ENCODE results near the gene BRD7. TPM values are rescaled to one million over a fixed set of nuclear protein-coding genes. Genes with fewer than 3 reads are reported as not detected.

BRD7 gene
- total and polyA plus RNA-seq, 2 donors (not counting 1 experiment from before 2014, with no cell fraction given) = 29.8 to 64.5 TPM

DNA sequence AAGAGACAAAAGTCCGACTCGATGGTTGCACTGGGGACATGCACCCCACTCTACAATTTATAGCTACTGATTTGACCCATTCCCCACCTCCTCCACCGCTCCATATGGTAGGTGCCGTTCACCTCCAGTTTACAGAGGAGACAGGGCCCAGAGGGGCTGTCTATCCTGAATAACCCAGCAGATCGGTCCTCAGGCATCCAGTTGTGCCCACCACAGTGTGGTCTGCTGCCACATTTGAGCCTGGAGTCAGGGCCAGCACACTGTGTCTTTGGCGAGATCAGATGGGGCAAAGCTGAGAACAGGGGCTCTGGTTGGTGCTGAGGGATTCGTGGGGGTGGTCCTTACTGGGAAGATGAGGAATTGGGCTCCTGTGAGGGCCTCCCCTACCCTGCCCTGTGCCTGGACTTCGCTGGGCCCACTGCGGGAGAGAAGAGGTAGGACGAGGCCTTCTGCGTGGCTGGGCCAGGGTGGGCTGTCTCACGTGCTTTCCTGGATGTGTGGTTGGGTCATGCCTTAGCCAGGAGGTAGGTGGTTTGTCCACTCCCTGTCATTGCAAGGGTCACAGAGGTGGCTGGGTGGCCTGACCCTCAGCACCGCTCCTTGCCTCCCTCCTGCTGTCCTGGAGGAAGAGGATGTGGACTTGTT is 99.6 kb downstream of the BRD7 start:
- Histone ChIP-seq H3K36me3 (replicated peaks in 1 of 2; ENCODE audit: control extremely low read depth in 1 of 2, control insufficient read depth in 1 of 2, extremely low read depth in 1 of 2, insufficient read depth in 2 of 2, low read length in 1 of 2) (no peaks in the 10 kb centered on the region), H3K4me1 (ENCODE audit: control insufficient read depth in 2 of 2, insufficient read depth in 2 of 2, low read length in 2 of 2) (peaks cover 55 to 65% of the 10 kb centered on the region in 2 donors), H3K9ac (ENCODE audit: low read length) (no peak overlapping the region), H3K27ac (ENCODE audit: low read length in 2 of 2) (no peak overlapping the region), H3K27me3 (replicated peaks in 1 of 4; ENCODE audit: control extremely low read depth in 1 of 4, control insufficient read depth in 3 of 4, insufficient read depth in 4 of 4, low read length in 3 of 4) (no peaks in the 10 kb centered on the region), H3K79me2 (ENCODE audit: control insufficient read depth, insufficient read depth, low read length) (peaks cover 48% of the 10 kb centered on the region), H3K9me3 (ENCODE audit: control extremely low read depth in 1 of 3, control insufficient read depth in 2 of 3, insufficient read depth in 1 of 3, low read length in 2 of 3) (no peaks in the 10 kb centered on the region), H4K20me1 (ENCODE audit: control insufficient read depth, insufficient read depth, low read length, poor library complexity, severe bottlenecking) (no peaks in the 10 kb centered on the region), H3K4me2 (replicated peaks; ENCODE audit: low read depth, low read length, poor library complexity, severe bottlenecking) (no peak overlapping the region), H2AFZ (ENCODE audit: insufficient read depth, low read depth, low read length, poor library complexity, severe bottlenecking) (no peak overlapping the region), H3K4me3 (ENCODE audit: control extremely low read depth in 1 of 5, extremely low read depth in 1 of 5, insufficient read depth in 1 of 5, low read depth in 2 of 5, low read length in 4 of 5) (no peak overlapping the region)
- Mint-ChIP-seq H3K9me3 (ENCODE audit: insufficient read depth) (no peaks in the 10 kb centered on the region), H3K27me3 (no peaks in the 10 kb centered on the region), H3K4me3 (peak overlapping the region; percentile 13), H3K27ac (peak overlapping the region; percentile 79), H3K4me1 (peaks cover 77% of the 10 kb centered on the region)
- ChIA-PET POLR2A (interaction anchor here (1.8 kb wide), 1 partner anchor 13 kb away, joined by 6 read pairs; no protein-coding TSS in a partner anchor), CTCF (interaction anchor here (0.7 to 8.5 kb wide), 6 partner anchors 11 to 86 kb away, joined by 3 to 46 read pairs (median 4); no protein-coding TSS in a partner anchor)
- no peak for TF ChIP-seq EZH2 (IDR thresholded peaks at IDR 0.05; ENCODE audit: borderline replicate concordance, insufficient read depth, low read depth, low read length, poor library complexity, severe bottlenecking)
- TF ChIP-seq, protein P1, sequence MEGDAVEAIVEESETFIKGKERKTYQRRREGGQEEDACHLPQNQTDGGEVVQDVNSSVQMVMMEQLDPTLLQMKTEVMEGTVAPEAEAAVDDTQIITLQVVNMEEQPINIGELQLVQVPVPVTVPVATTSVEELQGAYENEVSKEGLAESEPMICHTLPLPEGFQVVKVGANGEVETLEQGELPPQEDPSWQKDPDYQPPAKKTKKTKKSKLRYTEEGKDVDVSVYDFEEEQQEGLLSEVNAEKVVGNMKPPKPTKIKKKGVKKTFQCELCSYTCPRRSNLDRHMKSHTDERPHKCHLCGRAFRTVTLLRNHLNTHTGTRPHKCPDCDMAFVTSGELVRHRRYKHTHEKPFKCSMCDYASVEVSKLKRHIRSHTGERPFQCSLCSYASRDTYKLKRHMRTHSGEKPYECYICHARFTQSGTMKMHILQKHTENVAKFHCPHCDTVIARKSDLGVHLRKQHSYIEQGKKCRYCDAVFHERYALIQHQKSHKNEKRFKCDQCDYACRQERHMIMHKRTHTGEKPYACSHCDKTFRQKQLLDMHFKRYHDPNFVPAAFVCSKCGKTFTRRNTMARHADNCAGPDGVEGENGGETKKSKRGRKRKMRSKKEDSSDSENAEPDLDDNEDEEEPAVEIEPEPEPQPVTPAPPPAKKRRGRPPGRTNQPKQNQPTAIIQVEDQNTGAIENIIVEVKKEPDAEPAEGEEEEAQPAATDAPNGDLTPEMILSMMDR (IDR thresholded peaks at IDR 0.05) = no peak
- ATAC-seq (ENCODE audit: low read depth) = no peak
- intact Hi-C loops (cut with micrococcal nuclease) = loop anchor here (5.0 kb wide), 2 partner anchors 48 to 117 kb away; partner anchors contain the start of gene TENT4B
- DNase-seq = no peak
- WGBS (ENCODE audit: insufficient coverage) = 96% methylated on average over 12 of the region's 13 CpGs

DNA sequence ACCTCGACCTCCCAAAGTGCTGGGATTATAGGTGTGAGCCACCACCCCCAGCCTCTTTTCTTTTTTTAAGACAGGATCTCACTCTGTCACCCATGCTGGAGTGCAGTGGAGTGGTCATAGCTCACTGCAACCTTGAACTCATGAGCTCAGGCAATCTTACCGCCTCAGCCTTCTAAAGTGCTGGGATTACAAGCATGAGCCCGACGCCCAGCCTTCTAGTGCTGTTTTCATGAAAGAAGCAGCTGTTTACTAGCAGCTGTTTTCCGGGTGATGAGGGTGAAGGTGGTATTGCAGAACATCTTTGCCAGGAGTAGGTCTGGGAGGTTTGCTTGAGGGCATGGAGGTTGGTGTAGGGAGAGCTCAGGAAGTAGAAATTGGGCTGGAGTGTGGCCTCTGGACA is 100.4 kb downstream of the BRD7 start:
- Histone ChIP-seq H3K4me3 (ENCODE audit: control extremely low read depth in 1 of 5, extremely low read depth in 1 of 5, insufficient read depth in 1 of 5, low read depth in 2 of 5, low read length in 4 of 5) (no peak overlapping the region), H3K9ac (ENCODE audit: low read length) (no peak overlapping the region), H3K27me3 (replicated peaks in 1 of 4; ENCODE audit: control extremely low read depth in 1 of 4, control insufficient read depth in 3 of 4, insufficient read depth in 4 of 4, low read length in 3 of 4) (no peaks in the 10 kb centered on the region), H3K4me1 (ENCODE audit: control insufficient read depth in 2 of 2, insufficient read depth in 2 of 2, low read length in 2 of 2) (peaks cover 47 to 57% of the 10 kb centered on the region in 2 donors), H2AFZ (ENCODE audit: insufficient read depth, low read depth, low read length, poor library complexity, severe bottlenecking) (no peak overlapping the region), H3K9me3 (ENCODE audit: control extremely low read depth in 1 of 3, control insufficient read depth in 2 of 3, insufficient read depth in 1 of 3, low read length in 2 of 3) (no peaks in the 10 kb centered on the region), H3K36me3 (replicated peaks in 1 of 2; ENCODE audit: control extremely low read depth in 1 of 2, control insufficient read depth in 1 of 2, extremely low read depth in 1 of 2, insufficient read depth in 2 of 2, low read length in 1 of 2) (no peaks in the 10 kb centered on the region), H3K4me2 (replicated peaks; ENCODE audit: low read depth, low read length, poor library complexity, severe bottlenecking) (peak overlapping the region; percentile 80), H4K20me1 (ENCODE audit: control insufficient read depth, insufficient read depth, low read length, poor library complexity, severe bottlenecking) (no peaks in the 10 kb centered on the region), H3K27ac (ENCODE audit: low read length in 2 of 2) (no peak overlapping the region), H3K79me2 (ENCODE audit: control insufficient read depth, insufficient read depth, low read length) (peaks cover 42% of the 10 kb centered on the region)
- H3K4me1 Mint-ChIP-seq = peaks cover 76% of the 10 kb centered on the region
- DNase-seq = no peak
- H3K4me3 Mint-ChIP-seq = peak overlapping the region; percentile 90
- intact Hi-C loops (cut with micrococcal nuclease) = loop anchor here (5.0 kb wide), 2 partner anchors 49 to 116 kb away; partner anchors contain the start of gene TENT4B
- no peak for TF ChIP-seq EZH2 (IDR thresholded peaks at IDR 0.05; ENCODE audit: borderline replicate concordance, insufficient read depth, low read depth, low read length, poor library complexity, severe bottlenecking)
- TF ChIP-seq, protein P1 (IDR thresholded peaks at IDR 0.05) = no peak
- no peaks in the 10 kb centered on the region for H3K9me3 Mint-ChIP-seq (ENCODE audit: insufficient read depth)
- ChIA-PET POLR2A (interaction anchor here (0.7 to 1.8 kb wide), 2 partner anchors 14 to 20 kb away, joined by 4 to 6 read pairs; no protein-coding TSS in a partner anchor), CTCF (interaction anchor here (1.4 to 8.5 kb wide), 4 partner anchors 13 to 87 kb away, joined by 4 to 46 read pairs (median 9); no protein-coding TSS in a partner anchor)
- WGBS (ENCODE audit: insufficient coverage) = 85% methylated on average over 4 of the region's 5 CpGs
- H3K27ac Mint-ChIP-seq = peak overlapping the region; percentile 81
- no peak for ATAC-seq (ENCODE audit: low read depth)
- H3K27me3 Mint-ChIP-seq = no peaks in the 10 kb centered on the region
